ENCODE measurements around the gene MUC4.

Gene MUC4

GRCh38 chr3:195698647-195699387 lies 112.9 kb downstream of the MUC4 start:
- DNase-seq (ENCODE audit: low spot score), result no peak

GRCh38 chr3:195698325-195698646 lies 113.4 kb downstream of the MUC4 start:
- DNase-seq (ENCODE audit: low spot score), result no peak

DNA sequence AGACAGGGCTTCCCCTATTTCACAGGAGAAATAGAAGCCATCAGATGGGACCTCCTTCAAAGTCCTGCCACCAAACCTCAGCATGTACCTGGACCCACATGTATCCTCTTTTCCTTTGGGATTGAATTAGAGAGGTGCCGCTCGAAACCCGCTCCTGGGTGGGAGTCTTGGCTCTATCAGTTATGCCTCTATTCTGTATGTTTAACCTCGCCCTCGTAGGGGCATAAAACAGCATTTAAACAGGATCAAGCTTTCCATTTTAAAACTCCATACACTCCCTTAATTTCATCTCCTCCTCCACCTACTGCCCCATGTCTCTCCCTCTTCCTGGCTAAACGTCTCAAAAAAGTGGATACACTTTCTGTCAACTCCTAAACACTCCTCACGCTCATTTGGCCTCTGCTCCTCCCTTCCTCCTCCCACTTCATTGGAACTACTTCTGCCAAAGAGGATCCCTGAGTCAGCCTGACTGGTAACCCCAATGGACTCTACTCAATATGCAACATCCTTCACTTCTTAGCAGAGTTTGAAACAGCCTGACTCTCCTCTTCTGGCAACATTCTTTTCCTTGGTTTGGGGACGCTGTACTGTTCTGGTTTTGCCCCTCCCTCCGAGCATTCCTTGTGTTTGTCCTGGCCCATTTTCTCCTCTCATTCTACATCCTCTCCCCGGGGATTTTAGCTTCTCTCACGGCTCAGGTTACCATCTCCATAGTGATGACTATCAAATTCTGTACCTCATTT lies 114.0 kb downstream of the MUC4 start:
- DNase-seq (ENCODE audit: low spot score), result peak; percentile 94

Measured in AG08396 (cell line).